ENCODE data around the gene SLC22A8. TPM values are rescaled to one million over a fixed set of nuclear protein-coding genes. Genes with fewer than 3 reads are reported as not detected.

SLC22A8 gene
- total RNA-seq, 1 experiment from 2014 or later = not detected

- no peak overlapping the region for H3K4me3 ChIP-seq (ENCODE audit: low read length)
- H2AFZ ChIP-seq (ENCODE audit: low read length) = no peak overlapping the region
- TF ChIP-seq EZH2 (IDR thresholded peaks at IDR 0.05; ENCODE audit: low read length, unreplicated experiment) (no peak), EZH2phosphoT487 (IDR thresholded peaks at IDR 0.05; ENCODE audit: borderline replicate concordance, low read length) (no peak), CTCF (conservative IDR thresholded peaks at IDR 0.05; ENCODE audit: low read depth, low read length) (no peak)
- BruUV-seq (replicated peaks) = no TSS peak
- intact Hi-C loops (cut with micrococcal nuclease) = no loop called here
- ATAC-seq (no peak), DNase-seq (no peak)
- no peaks in the 10 kb centered on the region for H3K79me2 ChIP-seq (ENCODE audit: low read length)
- H3K27ac ChIP-seq (ENCODE audit: low read length) = no peak overlapping the region
- H3F3A ChIP-seq (ENCODE audit: low read length, unreplicated experiment) = no peaks in the 10 kb centered on the region
- H3K4me1 ChIP-seq (ENCODE audit: insufficient read depth, low read length) = no peaks in the 10 kb centered on the region
- no peaks in the 10 kb centered on the region for H3K9me3 ChIP-seq (ENCODE audit: low read length)
- H3K27me3 ChIP-seq (ENCODE audit: low read length) = peaks cover 78% of the 10 kb centered on the region
- H4K20me1 ChIP-seq (ENCODE audit: low read length) = no peaks in the 10 kb centered on the region
- no peaks in the 10 kb centered on the region for H3K36me3 ChIP-seq (ENCODE audit: low read depth, low read length)
- ChIA-PET POLR2A (ENCODE audit: unreplicated experiment) (no interaction called here), CTCF (no interaction called here)
- H3K9me2 ChIP-seq (replicated peaks; ENCODE audit: low read length) = no peaks in the 10 kb centered on the region
- no peak overlapping the region for H3K4me2 ChIP-seq (ENCODE audit: low read length)
- H3K9ac ChIP-seq (ENCODE audit: low read length) = no peak overlapping the region
Measured at GRCh38 chr11:62988276-62988675, 27.4 kb downstream of the SLC22A8 start.

- ChIA-PET POLR2A (ENCODE audit: unreplicated experiment) (no interaction called here), CTCF (no interaction called here)
- Histone ChIP-seq H3K27ac (ENCODE audit: low read length) (no peak overlapping the region), H3K4me3 (ENCODE audit: low read length) (no peak overlapping the region), H3K9me2 (replicated peaks; ENCODE audit: low read length) (no peaks in the 10 kb centered on the region), H3F3A (ENCODE audit: low read length, unreplicated experiment) (no peaks in the 10 kb centered on the region), H3K27me3 (ENCODE audit: low read length) (peaks cover 62% of the 10 kb centered on the region), H4K20me1 (ENCODE audit: low read length) (no peaks in the 10 kb centered on the region), H2AFZ (ENCODE audit: low read length) (no peak overlapping the region), H3K9me3 (ENCODE audit: low read length) (no peaks in the 10 kb centered on the region), H3K79me2 (ENCODE audit: low read length) (no peaks in the 10 kb centered on the region), H3K36me3 (ENCODE audit: low read depth, low read length) (no peaks in the 10 kb centered on the region), H3K9ac (ENCODE audit: low read length) (no peak overlapping the region), H3K4me1 (ENCODE audit: insufficient read depth, low read length) (no peaks in the 10 kb centered on the region), H3K4me2 (ENCODE audit: low read length) (no peak overlapping the region)
- DNase-seq = no peak
- TF ChIP-seq CTCF (conservative IDR thresholded peaks at IDR 0.05; ENCODE audit: low read depth, low read length) = no peak
- no peak for TF ChIP-seq EZH2phosphoT487 (IDR thresholded peaks at IDR 0.05; ENCODE audit: borderline replicate concordance, low read length)
- no peak for TF ChIP-seq EZH2 (IDR thresholded peaks at IDR 0.05; ENCODE audit: low read length, unreplicated experiment)
- no peak for ATAC-seq
- no TSS peak for BruUV-seq (replicated peaks)
- intact Hi-C loops (cut with micrococcal nuclease) = no loop called here
Measured at GRCh38 chr11:62985041-62985750, 30.4 kb downstream of the SLC22A8 start.

DNA sequence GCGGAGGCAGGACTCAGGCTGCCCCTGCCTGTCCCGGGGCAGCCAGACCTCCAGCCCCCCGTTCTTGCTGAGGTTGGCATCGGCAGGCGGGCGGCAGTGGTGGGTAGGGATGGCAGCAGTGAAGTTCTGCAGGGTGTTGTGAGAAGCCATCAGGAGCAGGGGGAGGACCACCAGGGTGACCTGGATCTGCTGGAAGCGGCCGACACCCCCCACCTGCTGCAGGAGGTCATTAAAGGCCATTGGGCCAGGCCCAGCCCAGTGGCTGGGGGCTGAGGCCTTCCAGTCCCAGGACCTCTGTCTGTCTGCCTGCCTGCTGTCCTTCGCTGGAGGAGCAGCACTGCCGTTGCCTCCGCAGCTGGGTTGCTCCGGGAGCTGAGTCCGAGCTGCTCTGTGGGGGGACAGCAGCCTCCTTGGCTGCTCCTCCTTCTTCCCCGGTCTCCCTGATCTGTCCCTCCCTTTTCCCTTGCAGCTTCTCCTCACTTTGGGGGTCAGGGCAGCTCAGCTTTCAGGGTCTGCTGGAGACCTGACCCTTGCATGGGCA, 31.1 kb downstream of the SLC22A8 start, which contains the start of gene SLC22A6:
TSS of gene SLC22A6 (minus strand) at position 517 of the 541 bp plus-strand sequence. CDS start at position 240, 277 bp downstream.
- Histone ChIP-seq H4K20me1 (ENCODE audit: low read length) (no peaks in the 10 kb centered on the region), H3K4me2 (ENCODE audit: low read length) (no peak within 1 kb of the TSS), H3K9ac (ENCODE audit: low read length) (no peak within 1 kb of the TSS), H3K9me3 (ENCODE audit: low read length) (no peaks in the 10 kb centered on the region), H3K9me2 (replicated peaks; ENCODE audit: low read length) (no peaks in the 10 kb centered on the region), H3K36me3 (ENCODE audit: low read depth, low read length) (no peaks in the 10 kb centered on the region), H3K27me3 (ENCODE audit: low read length) (peaks cover 56% of the 10 kb centered on the region), H3K4me3 (ENCODE audit: low read length) (no peak within 1 kb of the TSS), H3K27ac (ENCODE audit: low read length) (no peak within 1 kb of the TSS), H3K4me1 (ENCODE audit: insufficient read depth, low read length) (no peaks in the 10 kb centered on the region), H3F3A (ENCODE audit: low read length, unreplicated experiment) (no peaks in the 10 kb centered on the region), H2AFZ (ENCODE audit: low read length) (no peak within 1 kb of the TSS), H3K79me2 (ENCODE audit: low read length) (no peaks in the 10 kb centered on the region)
- ChIA-PET CTCF (no interaction called here), POLR2A (ENCODE audit: unreplicated experiment) (no interaction called here)
- no peak for ATAC-seq
- DNase-seq = no peak
- TF ChIP-seq CTCF (conservative IDR thresholded peaks at IDR 0.05; ENCODE audit: low read depth, low read length) = no peak
- TF ChIP-seq EZH2phosphoT487 (IDR thresholded peaks at IDR 0.05; ENCODE audit: borderline replicate concordance, low read length) = no peak
- TF ChIP-seq EZH2 (IDR thresholded peaks at IDR 0.05; ENCODE audit: low read length, unreplicated experiment) = no peak
- BruUV-seq (replicated peaks) = no TSS peak
- intact Hi-C loops (cut with micrococcal nuclease) = no loop called here

Measured in PC-3 (cell line).